GM12875 (cell line): ENCODE measurements around the gene PIGU.

Experiments
- H3K4me3 ChIP-seq: one replicate; pipeline ENCODE4 v1.5.1; 2011; ENCODE audit warnings: low read depth, low read length, control low read depth
- TF ChIP-seq, protein P1 (sequence below): IDR thresholded peaks from 2 replicates; pipeline ENCODE4 v1.5.1; 2011; ENCODE audit warnings: low read depth, mild to moderate bottlenecking, control low read depth, inconsistent platforms, low read length, moderate library complexity, borderline replicate concordance; ENCODE audit not compliant: insufficient read depth

PIGU gene

DNA sequence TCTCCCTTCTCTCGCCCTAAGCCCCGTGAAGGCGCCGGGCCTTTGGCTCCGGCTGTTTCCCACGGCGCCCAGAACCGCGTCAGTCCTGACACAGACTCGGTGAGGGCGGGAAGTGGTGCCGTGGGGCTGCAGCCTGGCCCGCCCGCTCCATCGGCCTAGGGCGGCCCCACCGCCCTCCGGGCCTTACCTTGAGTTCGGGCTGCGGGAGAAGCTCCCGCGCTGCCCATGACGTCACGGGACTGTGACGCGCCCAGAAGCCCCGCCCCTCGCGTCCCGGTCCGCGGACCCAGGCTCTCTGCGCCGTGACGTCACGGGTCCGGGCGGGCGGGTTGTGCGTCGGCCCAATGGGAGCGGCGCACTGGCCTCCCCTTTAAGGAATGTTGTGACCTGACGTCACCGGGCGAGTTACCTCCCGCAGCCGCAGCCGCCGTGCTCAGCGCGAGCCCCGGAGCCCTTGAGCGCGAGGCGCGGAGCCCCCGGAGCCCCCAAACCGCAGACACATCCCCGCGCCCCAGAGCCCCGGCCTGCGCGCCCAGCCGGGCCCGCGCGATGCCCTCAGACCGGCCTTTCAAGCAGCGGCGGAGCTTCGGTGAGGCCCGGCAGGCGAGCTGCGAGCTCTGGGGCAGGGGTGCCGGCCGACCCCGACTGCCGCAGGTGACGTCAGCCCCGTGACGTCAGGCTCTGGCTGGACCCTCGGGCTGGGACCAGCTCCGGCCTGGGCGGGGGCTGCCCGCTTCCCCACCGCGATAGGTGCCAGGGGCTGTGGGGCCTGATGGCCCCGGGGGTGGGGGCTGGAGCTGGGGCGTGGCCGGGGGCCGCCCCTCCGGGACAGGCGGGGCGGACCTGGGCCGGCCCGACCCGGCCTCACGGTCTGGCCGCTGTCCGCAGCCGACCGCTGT lies 118.3 kb downstream of the PIGU start, which contains the start of gene MAP1LC3A:
Gene MAP1LC3A, plus strand, starts transcription at position 399 of the 899 bp plus-strand sequence. Its CDS starts 151 bp downstream, at position 550.
- peak within 1 kb of the TSS; percentile 62 for H3K4me3 ChIP-seq

DNA sequence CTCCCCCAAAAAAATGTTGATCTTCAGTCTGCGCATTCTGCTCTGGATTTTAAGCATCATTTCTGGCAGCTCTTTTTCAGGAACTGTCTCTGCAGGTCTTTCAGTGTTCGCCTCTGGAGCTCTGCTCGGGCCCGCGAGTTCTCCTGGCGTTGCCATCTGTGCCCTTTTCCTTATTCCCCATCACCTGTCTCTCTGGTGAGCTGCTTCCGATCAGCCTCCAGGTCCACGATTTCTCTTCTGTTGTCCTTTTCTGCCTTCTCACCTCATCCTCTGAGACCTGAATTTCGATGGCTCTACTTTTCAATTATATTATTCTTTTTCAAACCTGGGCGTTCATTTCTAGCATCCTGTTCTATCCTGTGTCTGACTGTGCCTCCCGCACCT lies 119.0 kb downstream of the PIGU start:
- peak overlapping the region; percentile 62 for H3K4me3 ChIP-seq
- TF ChIP-seq, protein P1, sequence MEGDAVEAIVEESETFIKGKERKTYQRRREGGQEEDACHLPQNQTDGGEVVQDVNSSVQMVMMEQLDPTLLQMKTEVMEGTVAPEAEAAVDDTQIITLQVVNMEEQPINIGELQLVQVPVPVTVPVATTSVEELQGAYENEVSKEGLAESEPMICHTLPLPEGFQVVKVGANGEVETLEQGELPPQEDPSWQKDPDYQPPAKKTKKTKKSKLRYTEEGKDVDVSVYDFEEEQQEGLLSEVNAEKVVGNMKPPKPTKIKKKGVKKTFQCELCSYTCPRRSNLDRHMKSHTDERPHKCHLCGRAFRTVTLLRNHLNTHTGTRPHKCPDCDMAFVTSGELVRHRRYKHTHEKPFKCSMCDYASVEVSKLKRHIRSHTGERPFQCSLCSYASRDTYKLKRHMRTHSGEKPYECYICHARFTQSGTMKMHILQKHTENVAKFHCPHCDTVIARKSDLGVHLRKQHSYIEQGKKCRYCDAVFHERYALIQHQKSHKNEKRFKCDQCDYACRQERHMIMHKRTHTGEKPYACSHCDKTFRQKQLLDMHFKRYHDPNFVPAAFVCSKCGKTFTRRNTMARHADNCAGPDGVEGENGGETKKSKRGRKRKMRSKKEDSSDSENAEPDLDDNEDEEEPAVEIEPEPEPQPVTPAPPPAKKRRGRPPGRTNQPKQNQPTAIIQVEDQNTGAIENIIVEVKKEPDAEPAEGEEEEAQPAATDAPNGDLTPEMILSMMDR: no peak

More for the DNA sequence above, 118.3 kb downstream of the PIGU start, which contains the start of gene MAP1LC3A:
- TF ChIP-seq, protein P1: no peak

DNA sequence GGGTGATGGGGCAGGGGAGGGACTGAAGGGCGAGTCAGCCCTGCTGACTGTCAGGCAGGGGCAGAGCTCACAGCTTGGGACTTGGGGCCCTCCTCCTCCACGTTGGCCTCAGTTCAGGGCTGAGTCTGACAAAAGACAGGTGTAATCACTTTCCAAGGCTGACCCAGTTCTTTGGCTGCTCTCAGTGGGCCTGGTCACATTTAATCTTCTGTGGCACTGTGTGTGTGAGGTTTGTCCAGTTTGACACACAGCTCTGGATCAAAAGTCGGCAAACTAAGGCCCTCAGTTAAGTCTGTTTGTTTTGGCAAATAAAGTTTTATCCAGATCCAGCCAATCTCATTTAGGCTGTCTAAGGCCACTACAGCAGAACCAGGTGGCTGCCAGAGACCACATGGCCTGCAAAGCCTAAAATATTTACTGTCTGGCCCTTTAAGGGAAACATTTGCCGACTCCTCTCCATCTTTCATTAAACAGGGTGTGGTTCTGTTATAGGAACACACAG lies 123.5 kb downstream of the PIGU start:
- no peak overlapping the region for H3K4me3 ChIP-seq
- TF ChIP-seq, protein P1: no peak

DNA sequence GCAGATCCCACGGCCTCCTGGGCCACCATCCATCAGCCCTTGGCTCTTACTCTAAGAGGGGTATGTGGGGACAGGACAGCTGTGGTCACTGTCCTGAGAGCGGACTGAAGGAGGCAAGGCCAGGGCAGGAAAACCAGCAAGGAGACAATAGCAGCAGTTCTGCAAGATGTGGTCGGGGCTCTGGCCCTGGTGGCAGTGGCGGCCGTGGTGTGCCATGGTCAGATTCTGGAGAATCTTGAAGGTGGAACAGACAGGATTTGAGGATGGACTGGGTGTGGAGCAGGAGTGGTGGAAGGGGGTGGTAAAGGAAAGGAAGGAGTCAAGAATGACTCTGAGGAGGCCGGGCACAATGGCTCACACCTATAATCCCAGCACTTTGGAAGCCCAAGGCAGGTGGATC lies 124.3 kb downstream of the PIGU start:
- TF ChIP-seq, protein P1: no peak
- no peak overlapping the region for H3K4me3 ChIP-seq

DNA sequence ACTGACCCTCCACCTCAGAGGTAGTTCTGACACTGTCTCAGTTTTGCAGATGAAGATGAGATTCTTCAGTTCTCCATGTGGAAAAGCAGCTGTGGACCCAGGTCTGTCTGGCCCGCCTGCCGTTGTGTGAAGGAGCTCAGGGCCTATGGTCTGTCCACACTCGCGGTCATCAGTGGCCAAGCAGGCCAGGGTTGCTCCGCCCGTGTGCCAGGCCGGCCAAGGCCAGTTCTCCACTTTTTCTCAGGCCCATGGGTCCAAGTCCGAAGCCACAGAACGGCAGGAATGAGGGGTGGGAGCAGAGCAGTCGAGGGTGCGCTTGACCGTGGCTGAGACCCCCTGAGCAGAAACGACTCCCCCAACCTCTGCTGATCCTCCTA lies 127.0 kb downstream of the PIGU start:
- TF ChIP-seq, protein P1: no peak
- H3K4me3 ChIP-seq: no peak overlapping the region

DNA sequence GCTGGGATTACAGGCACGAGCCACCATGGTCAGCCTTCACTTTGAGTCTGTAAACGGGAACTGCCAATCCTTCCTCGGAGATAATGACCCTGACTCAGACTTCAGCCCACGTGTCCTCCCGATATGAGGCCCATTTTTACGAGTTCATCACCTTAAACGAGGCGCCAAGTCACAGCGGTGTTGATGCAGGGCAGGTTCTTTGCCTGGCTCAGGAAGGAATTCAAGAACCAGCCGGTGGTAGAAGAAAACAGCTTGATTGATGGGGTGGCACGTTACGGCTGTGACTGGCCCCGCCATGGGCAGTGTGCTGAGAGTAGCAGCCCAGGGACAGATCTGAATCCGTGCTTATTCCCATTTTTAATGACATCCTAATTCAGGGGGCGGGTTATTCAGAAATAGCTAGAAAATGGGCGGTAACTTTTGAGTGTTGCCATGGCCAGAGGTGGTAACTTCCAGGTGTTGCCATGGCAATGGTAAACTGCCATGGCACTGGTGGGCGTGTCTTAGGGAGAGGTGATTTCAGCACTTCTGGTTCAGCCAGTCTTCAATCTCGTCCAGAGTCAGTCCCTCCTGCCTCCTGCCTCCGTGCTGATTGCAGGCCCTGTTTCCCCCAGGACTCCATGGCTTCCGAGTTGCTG lies 127.5 kb downstream of the PIGU start:
- no peak overlapping the region for H3K4me3 ChIP-seq
- TF ChIP-seq, protein P1: no peak
